HG03045 (cell line): ENCODE results near the gene CELF1.

Experiments used
- ATAC-seq: cut with Tn5 transposase; IDR thresholded peaks from one replicate; pipeline ENCODE4 v1.9.1; 2021; ENCODE audit warnings: mild to moderate bottlenecking, moderate library complexity; ENCODE audit not compliant: unreplicated experiment

The CELF1 gene

GRCh38 chr11:47488674-47489394, 64.1 kb downstream of the CELF1 start:
- no peak for ATAC-seq

- no peak for ATAC-seq
Observed at GRCh38 chr11:47488111-47488510, 64.8 kb downstream of the CELF1 start.

GRCh38 chr11:47487421-47487820, 65.5 kb downstream of the CELF1 start:
- no peak for ATAC-seq

- ATAC-seq, result no peak
Observed at GRCh38 chr11:47485107-47485506, 67.8 kb downstream of the CELF1 start.

GRCh38 chr11:47483457-47483856, 69.5 kb downstream of the CELF1 start:
- no peak for ATAC-seq

- ATAC-seq, result no peak
Observed at GRCh38 chr11:47480762-47481161, 72.2 kb downstream of the CELF1 start.

- no peak for ATAC-seq
Observed at GRCh38 chr11:47478651-47479329, 74.1 kb downstream of the CELF1 start.

- no peak for ATAC-seq
Observed at GRCh38 chr11:47477753-47478152, 75.2 kb downstream of the CELF1 start.

GRCh38 chr11:47477323-47477722, 75.6 kb downstream of the CELF1 start:
- ATAC-seq, result no peak

GRCh38 chr11:47470671-47471070, 82.3 kb downstream of the CELF1 start:
- ATAC-seq, result no peak

- ATAC-seq, result no peak
Observed at GRCh38 chr11:47469361-47470179, 83.4 kb downstream of the CELF1 start.

- no peak for ATAC-seq
Observed at GRCh38 chr11:47468598-47469214, 84.2 kb downstream of the CELF1 start.

- no peak for ATAC-seq
Observed at GRCh38 chr11:47467357-47467756, 85.6 kb downstream of the CELF1 start.

GRCh38 chr11:47466701-47467250, 86.2 kb downstream of the CELF1 start:
- ATAC-seq, result no peak

GRCh38 chr11:47466201-47466600, 86.7 kb downstream of the CELF1 start:
- no peak for ATAC-seq

- no peak for ATAC-seq
Observed at GRCh38 chr11:47464483-47464882, 88.4 kb downstream of the CELF1 start.

- no peak for ATAC-seq
Observed at GRCh38 chr11:47461876-47462275, 91.1 kb downstream of the CELF1 start.

- ATAC-seq, result no peak
Observed at GRCh38 chr11:47460571-47461235, 92.2 kb downstream of the CELF1 start.

- peak; percentile 56 for ATAC-seq
Observed at GRCh38 chr11:47454258-47454671, 98.7 kb downstream of the CELF1 start.

- ATAC-seq, result no peak
Observed at GRCh38 chr11:47453365-47453764, 99.6 kb downstream of the CELF1 start.
